ENCODE data around the gene CCRL2. TPM values are rescaled to one million over a fixed set of nuclear protein-coding genes. Genes with fewer than 3 reads are reported as not detected.

CCRL2 gene
- total and polyA plus RNA-seq, 9 of the 15 experiments (the other 6 are each of a cell fraction or from before 2014, with no cell fraction given), result 3.4 to 5.7 (median 4.0) TPM

GRCh38 chr3:46386205-46386604, 20.9 kb upstream of the CCRL2 start (continued):
- TF ChIP-seq ZBTB5 (IDR thresholded peaks at IDR 0.05) (no peak), NR1H2 (CRISPR knock-in tag; IDR thresholded peaks at IDR 0.05) (no peak), SMAD4 (CRISPR knock-in tag; conservative IDR thresholded peaks at IDR 0.05) (no peak), CXXC5 (CRISPR knock-in tag; IDR thresholded peaks at IDR 0.05) (no peak), PCBP1 (IDR thresholded peaks at IDR 0.05; ENCODE audit: low read depth, low read length, poor library complexity, severe bottlenecking) (no peak), TCF7 (IDR thresholded peaks at IDR 0.05; ENCODE audit: borderline replicate concordance) (no peak), SMARCB1 (IDR thresholded peaks at IDR 0.05; ENCODE audit: insufficient read length, low read depth) (no peak), ZNF175 (CRISPR knock-in tag; IDR thresholded peaks at IDR 0.05; ENCODE audit: low read depth) (no peak), TCF7L2 (IDR thresholded peaks at IDR 0.05; ENCODE audit: low read depth, low read length) (no peak), ZBTB2 (IDR thresholded peaks at IDR 0.05) (no peak), ARID1B (IDR thresholded peaks at IDR 0.05) (peak; percentile 58; the same call in 1 of the 2 replicates), SMARCE1 (IDR thresholded peaks at IDR 0.05) (peak; percentile 66; the same call in 1 of the 2 replicates), NUFIP1 (IDR thresholded peaks at IDR 0.05; ENCODE audit: partially characterized antibody) (no peak), FUS (optimal IDR thresholded peaks at IDR 0.05; ENCODE audit: low read depth, low read length) (no peak), ZNF277 (CRISPR knock-in tag; IDR thresholded peaks at IDR 0.05; ENCODE audit: borderline replicate concordance) (no peak), CHD1 (IDR thresholded peaks at IDR 0.05; ENCODE audit: low read length) (no peak), C11orf30 (IDR thresholded peaks at IDR 0.05; ENCODE audit: low read depth) (no peak), RBM15 (IDR thresholded peaks at IDR 0.05; ENCODE audit: insufficient read depth, low read length) (no peak), MXI1 (IDR thresholded peaks at IDR 0.05; ENCODE audit: low read depth, low read length) (no peak), XRCC4 (IDR thresholded peaks at IDR 0.05; ENCODE audit: extremely low read depth, insufficient read depth, insufficient read length) (no peak), FOXA3 (CRISPR knock-in tag; conservative IDR thresholded peaks at IDR 0.05 in 1 of 2, IDR thresholded peaks at IDR 0.05 in 1 of 2) (no peak), ZNF586 (CRISPR knock-in tag; conservative IDR thresholded peaks at IDR 0.05) (no peak), ZNF77 (CRISPR knock-in tag; IDR thresholded peaks at IDR 0.05) (no peak), ZNF699 (CRISPR knock-in tag; IDR thresholded peaks at IDR 0.05; ENCODE audit: insufficient replicate concordance) (no peak), LEF1 (IDR thresholded peaks at IDR 0.05) (no peak; the same call in 1 of the 2 replicates)
- TF ChIP-seq, protein P1, sequence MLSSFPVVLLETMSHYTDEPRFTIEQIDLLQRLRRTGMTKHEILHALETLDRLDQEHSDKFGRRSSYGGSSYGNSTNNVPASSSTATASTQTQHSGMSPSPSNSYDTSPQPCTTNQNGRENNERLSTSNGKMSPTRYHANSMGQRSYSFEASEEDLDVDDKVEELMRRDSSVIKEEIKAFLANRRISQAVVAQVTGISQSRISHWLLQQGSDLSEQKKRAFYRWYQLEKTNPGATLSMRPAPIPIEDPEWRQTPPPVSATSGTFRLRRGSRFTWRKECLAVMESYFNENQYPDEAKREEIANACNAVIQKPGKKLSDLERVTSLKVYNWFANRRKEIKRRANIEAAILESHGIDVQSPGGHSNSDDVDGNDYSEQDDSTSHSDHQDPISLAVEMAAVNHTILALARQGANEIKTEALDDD (IDR thresholded peaks at IDR 0.05), result peak; percentile 52; the same call in 1 of the 2 replicates
